SIG-M5 (cell line): ENCODE data around the gene LMO1.

Experiments used
- DNase-seq: peaks from one replicate; lab custom pipeline; 2025; lab: John Stamatoyannopoulos, UW

Gene LMO1

DNA sequence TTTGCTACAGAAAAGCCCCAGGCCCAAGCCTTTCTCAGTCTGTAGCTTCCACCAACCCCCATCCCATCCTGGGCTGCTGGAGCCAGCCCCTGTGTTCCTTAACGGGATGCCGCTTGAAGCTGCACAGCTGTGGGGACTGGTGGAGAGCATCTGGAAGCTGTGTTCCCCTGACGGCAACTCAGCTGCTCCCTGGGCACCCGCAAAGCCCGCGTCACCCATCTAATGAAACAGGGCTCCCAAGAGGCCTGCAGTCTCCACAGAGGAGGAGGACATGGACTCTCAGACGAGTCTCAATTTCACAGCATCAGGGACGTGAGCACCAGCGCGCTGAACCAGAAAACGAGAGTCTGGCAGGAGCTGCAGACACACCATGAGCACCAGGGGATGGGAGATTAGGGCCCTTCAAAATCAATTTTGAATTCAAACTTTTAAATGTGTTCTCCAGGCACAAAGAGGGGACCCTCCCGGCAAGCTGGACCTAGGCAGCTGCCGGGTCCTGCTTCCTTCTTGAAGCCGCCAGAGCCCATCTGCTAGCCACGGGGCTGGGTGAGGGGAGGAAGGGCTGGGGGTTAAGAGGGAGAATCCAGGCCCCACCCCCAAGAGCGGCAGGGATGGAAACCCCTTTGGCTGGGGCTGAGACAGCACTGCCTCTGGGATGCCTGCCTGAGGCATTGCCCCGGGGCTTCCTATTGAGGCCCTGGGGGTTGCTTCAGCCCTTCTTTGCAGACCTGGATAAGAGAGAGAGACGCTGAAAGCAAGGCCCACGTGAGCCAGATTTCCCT, 21.0 kb downstream of the LMO1 start:
- DNase-seq, result no peak

- no peak for DNase-seq
Observed at GRCh38 chr11:8242118-8242475, 21.6 kb downstream of the LMO1 start.

DNA sequence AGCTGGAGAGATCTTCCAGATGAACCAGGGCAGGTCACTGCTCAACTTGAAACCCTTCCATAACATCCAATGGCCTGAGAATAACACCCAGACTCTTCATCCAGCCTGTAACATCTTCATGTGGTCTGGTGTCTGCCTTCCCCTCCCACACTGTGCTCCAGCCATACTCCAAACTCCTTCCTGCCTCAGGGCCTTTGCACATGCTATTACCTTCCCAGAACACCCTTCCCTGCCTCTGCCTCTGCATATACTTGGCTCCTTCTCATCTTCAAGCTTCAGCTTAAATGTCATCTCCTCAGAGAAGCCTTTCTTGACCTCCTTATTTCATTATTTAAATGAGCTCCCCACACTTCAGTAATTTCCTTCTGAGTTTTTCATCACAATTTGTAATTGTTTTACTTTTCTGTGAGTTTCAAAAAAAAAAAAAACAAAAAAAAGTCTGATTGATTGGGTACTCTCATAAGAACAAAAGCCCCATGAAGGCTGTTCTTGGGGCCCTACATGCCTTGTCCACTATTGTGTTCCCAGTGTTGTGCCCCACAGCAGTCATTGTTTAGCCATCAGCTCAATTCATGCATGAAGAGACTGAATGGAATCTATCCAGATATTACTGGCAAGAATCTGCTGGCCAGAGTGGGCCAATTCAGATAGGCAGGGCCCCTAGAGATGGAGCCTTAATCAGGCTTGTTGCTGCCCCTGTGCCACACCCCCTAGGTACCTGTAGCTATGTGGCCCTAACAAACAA, 22.1 kb downstream of the LMO1 start:
- no peak for DNase-seq

GRCh38 chr11:8239536-8240228, 24.0 kb downstream of the LMO1 start:
- no peak for DNase-seq

GRCh38 chr11:8239040-8239439, 24.6 kb downstream of the LMO1 start:
- no peak for DNase-seq

- DNase-seq, result no peak
Observed at GRCh38 chr11:8237453-8237852, 26.2 kb downstream of the LMO1 start.

- DNase-seq, result no peak
Observed at GRCh38 chr11:8235925-8236324, 27.8 kb downstream of the LMO1 start.

DNA sequence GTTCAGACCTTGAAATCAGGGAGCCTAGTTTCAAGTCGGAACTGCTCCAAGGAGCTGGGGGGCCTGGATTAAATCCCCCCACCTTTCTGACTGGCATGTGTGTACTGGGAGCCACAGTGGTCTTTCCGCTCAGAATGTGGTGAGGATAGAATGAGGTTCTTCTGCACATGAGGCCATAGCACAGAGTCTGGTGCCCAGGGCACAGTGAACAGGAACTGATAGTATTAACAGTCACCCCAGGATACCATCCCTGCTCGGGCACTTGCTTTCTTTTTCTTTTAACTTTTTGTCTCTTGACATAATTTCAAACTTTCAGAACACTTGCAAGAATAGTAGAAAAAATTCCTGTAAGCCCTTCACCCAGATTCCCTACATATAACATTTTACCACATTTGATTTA, 28.8 kb downstream of the LMO1 start:
- no peak for DNase-seq

DNA sequence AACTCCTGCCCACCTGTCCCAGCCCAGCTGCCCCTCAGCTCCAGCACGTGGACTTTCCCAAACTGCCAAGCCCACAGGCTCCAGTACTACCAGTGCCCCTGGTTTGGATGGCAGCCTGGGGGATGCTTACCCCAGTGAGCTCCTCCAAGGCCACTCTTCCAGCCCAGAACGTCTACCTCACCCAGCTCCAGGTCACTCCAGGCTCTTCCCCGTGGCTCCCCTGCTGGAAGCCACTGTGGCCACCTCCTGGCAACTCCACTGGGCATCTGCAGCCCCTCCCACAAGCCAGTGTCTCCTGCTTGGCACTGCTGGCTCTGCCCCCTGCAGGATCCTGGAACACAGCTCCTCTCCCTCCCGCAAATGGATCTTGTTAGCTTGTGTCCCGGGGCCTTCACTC, 29.3 kb downstream of the LMO1 start:
- DNase-seq, result no peak

GRCh38 chr11:8233691-8234424, 29.8 kb downstream of the LMO1 start:
- no peak for DNase-seq

DNA sequence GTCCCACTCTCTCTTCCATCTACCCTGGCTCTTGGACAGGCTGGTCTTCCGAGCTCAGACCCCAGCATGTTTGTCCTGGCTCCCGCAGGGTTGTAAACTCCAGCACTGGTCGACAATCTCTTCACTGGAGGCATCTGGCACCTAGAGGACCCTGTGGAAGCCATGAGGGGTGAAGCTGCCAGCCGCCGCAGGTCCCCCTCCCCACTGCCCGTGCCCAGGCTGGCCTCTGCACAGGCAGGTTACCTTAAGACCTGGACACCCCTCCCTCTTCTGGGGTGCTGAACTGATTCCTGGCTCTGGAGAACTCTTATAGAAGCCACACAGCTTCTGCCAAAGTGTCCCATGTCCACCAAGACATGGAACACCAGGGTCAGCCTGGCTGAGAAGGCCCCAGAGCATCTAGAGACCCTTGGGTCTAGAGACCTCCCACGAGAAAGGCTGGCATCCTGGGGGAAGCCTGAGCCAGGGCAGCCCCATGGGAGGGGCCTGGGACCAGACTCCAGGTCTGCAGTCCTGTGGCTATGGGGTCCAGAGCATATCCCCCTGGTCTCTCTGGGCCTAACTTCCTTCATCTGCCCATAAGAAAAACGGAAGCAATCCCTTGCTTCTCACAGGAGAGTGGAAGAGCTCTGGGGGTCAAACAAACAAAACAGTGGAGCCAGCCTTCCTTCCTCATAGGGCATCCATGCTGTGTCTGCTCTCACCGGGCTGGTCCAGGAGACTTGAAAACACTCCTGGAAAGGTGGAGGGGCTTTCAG, 30.6 kb downstream of the LMO1 start:
- DNase-seq, result no peak

DNA sequence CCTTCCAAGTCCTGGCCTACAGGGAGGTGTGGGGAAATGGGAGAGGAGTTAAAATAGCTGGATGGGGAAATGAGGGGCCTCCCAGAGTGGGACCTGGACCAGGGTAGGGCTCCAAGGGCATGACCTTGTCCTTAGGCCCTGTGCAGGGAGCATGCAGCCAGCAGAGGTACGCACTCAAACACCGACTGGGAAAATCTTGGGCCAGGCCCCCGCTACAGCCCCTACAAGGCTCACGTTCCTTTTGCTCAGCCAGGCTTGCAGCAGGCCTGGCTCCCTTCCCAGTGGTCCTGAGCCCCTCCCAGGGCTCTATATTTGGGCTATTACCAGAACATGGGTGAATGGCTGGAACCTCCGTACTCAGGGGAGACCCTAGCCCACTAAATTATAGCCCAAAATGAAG, 31.3 kb downstream of the LMO1 start:
- DNase-seq, result no peak

DNA sequence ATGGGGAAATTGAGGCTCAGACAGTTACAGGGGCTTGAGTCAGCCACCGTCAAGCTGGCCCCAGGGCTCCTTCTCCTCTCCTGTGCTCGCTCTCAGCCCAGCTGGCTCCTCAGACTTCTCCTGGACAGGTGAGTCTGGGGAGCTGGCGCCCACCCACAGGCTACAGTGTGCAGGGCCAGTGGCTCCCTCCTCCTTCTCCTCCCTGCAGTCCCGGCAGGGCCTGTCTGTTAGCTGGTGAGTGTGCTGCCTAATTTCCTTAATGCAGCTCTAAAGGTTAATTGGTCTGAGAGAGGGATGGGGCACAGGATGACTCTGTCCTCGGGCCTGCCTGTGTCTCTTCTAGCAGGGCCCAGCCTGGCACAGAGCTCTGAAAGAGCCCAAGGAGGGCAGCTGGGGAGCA, 31.7 kb downstream of the LMO1 start:
- DNase-seq, result no peak

- no peak for DNase-seq
Observed at GRCh38 chr11:8230921-8231847, 32.5 kb downstream of the LMO1 start.

GRCh38 chr11:8230178-8230859, 33.4 kb downstream of the LMO1 start:
- DNase-seq, result no peak

DNA sequence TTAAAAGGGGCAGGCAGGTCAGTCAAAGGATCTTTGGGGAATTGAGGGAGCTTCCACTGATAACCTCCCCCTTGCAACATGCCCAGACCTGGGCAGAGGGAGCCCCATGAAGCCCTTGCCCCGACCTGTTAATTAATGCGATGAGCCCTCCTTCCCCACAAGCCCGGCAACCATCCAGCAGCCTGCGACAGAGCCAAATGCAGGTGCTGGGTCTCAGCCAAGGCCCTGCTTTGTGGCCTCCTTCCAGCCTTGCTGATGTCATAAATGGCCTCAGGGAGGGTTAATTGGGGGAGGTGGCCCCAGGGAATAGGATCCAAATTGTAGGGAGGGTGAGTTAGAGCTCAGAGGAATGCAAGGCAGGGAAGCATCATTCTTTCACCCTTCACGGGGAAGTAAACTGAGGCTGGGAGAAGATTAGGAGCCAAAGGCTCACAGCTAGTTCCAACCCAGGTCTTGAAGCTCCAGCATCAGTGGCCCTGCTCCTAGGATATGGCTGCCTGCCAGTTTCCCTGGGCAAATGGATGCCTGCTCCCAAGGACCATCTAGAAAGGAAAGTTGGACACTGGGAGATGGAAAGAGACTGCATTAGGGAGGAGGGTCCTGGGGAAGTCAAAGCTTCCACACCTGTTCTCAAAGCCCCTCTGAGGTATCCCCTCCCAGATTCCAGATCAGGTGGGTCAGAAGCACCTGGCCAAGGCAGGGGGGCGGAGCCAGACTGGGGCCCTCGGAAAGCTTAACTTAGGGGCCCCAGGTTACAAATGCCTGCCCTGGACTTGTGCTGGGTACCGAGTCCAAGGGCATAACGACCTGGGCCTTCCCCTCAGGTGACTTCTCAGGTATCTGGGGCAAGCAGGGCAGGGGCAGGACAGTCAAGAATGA, 34.1 kb downstream of the LMO1 start:
- DNase-seq, result no peak

DNA sequence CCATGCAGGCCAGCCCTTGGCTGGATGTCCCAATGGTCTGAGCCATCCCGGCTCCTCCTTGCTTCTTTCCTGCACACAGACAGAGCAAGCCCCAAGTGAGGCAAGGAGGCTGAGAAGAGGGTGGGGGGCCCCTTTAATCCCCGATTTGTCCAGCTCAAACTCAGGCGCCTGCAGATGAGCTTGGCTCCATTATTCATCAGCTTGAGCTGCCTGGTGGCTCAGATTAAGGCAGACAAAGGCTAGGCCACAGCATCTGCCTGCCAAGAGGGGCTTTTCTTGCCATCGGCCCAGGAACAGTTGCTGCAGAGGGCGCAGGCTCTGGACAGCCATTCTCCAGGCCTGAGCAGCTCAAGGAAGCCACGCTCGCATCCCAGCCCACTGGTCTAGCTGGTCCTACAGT, 35.4 kb downstream of the LMO1 start:
- DNase-seq, result no peak

- no peak for DNase-seq
Observed at GRCh38 chr11:8227156-8228152, 36.2 kb downstream of the LMO1 start.
